ENCODE data around the gene ST6GALNAC3. TPM values are rescaled to one million over a fixed set of nuclear protein-coding genes. Genes with fewer than 3 reads are reported as not detected.

The ST6GALNAC3 gene
- total RNA-seq, 1 experiment from 2014 or later = 2.2 TPM

DNA sequence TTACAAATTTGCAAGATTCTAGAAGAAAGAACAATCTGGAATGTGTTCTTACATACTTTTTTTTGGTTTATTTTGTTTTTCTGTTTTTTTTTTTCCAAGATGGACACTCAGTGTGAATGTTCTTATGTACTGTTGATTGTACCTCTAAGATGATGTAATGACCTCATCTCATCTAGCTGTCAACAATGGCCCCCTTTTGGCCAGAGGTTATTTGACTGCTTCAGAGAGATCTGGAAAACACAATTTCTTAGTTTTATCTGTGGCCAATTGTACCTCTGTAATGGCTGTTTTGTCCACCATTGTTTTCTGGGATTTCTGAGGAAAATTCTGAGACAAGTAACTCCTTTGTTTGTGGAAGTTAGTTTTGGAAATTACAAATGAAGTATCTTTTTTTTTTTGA, 38.9 kb downstream of the ST6GALNAC3 start:
- POLR2A ChIA-PET = no interaction called here

GRCh38 chr1:76115171-76115570, 40.6 kb downstream of the ST6GALNAC3 start:
- intact Hi-C loops (cut with micrococcal nuclease) = no loop called here
- H3K27me3 ChIP-seq (ENCODE audit: insufficient read depth, low read length) = no peaks in the 10 kb centered on the region
- TF ChIP-seq JUND (IDR thresholded peaks at IDR 0.05) (no peak), YY1 (IDR thresholded peaks at IDR 0.05; ENCODE audit: extremely low read depth, insufficient replicate concordance, low read depth, low read length) (no peak), CBX3 (IDR thresholded peaks at IDR 0.05; ENCODE audit: low read depth) (no peak), ZNF274 (IDR thresholded peaks at IDR 0.05; ENCODE audit: low read depth, low read length) (no peak), ZFX (IDR thresholded peaks at IDR 0.05) (no peak), EZH2phosphoT487 (IDR thresholded peaks at IDR 0.05; ENCODE audit: borderline replicate concordance) (no peak), SRF (IDR thresholded peaks at IDR 0.05; ENCODE audit: low read depth) (no peak), TCF7L2 (IDR thresholded peaks at IDR 0.05; ENCODE audit: borderline replicate concordance, extremely low read depth, insufficient read depth, insufficient read length) (no peak), EGR1 (IDR thresholded peaks at IDR 0.05; ENCODE audit: low read depth) (no peak), POLR2AphosphoS5 (IDR thresholded peaks at IDR 0.05; ENCODE audit: low read depth, low read length) (no peak), REST (IDR thresholded peaks at IDR 0.05; ENCODE audit: low read depth) (no peak), POLR2A (IDR thresholded peaks at IDR 0.05; ENCODE audit: borderline replicate concordance, extremely low read depth, insufficient read depth, insufficient read length) (no peak), CEBPB (IDR thresholded peaks at IDR 0.05; ENCODE audit: low read depth) (no peak), ELF1 (IDR thresholded peaks at IDR 0.05; ENCODE audit: borderline replicate concordance, low read depth) (no peak)
- TF ChIP-seq, protein P1, sequence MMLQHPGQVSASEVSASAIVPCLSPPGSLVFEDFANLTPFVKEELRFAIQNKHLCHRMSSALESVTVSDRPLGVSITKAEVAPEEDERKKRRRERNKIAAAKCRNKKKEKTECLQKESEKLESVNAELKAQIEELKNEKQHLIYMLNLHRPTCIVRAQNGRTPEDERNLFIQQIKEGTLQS (IDR thresholded peaks at IDR 0.05) = no peak
- no peaks in the 10 kb centered on the region for H3K9me3 ChIP-seq (ENCODE audit: control insufficient read depth in 1 of 2, insufficient read depth in 1 of 2, low read depth in 1 of 2, low read length in 2 of 2)
- H4K20me1 ChIP-seq (ENCODE audit: insufficient read depth) = no peaks in the 10 kb centered on the region
- CTCF ChIA-PET = no interaction called here
- H3K79me2 ChIP-seq (ENCODE audit: insufficient read depth, low read length) = no peaks in the 10 kb centered on the region
- no peak overlapping the region for H2AFZ ChIP-seq (ENCODE audit: low read depth, low read length, poor library complexity, severe bottlenecking)
- RAD21 ChIA-PET (ENCODE audit: low non-redundant PET in 1 of 2, low total read pairs in 2 of 2, uncharacterized antibody in 2 of 2, unreplicated experiment in 2 of 2) = no interaction called here
- no peak for DNase-seq (ENCODE audit: low read depth, low spot score)
- ATAC-seq = no peak
- H3K9me2 ChIP-seq (ENCODE audit: insufficient read depth) = no peaks in the 10 kb centered on the region
- no TSS peak for BruUV-seq (replicated peaks)
- no peak overlapping the region for H3K4me3 ChIP-seq (replicated peaks in 1 of 2; ENCODE audit: low read depth in 1 of 2, low read length in 2 of 2)
- POLR2A ChIA-PET = no interaction called here
- H3K36me3 ChIP-seq (ENCODE audit: control insufficient read depth in 1 of 2, insufficient read depth in 2 of 2, low read length in 2 of 2) = no peaks in the 10 kb centered on the region
- H3K9ac ChIP-seq (ENCODE audit: low read length) = no peak overlapping the region
- H3K27ac ChIP-seq (ENCODE audit: low read depth, low read length) = no peak overlapping the region
- H3K4me1 ChIP-seq (ENCODE audit: control insufficient read depth in 1 of 2, insufficient read depth in 2 of 2, low read length in 2 of 2) = no peaks in the 10 kb centered on the region
- H3K4me2 ChIP-seq (ENCODE audit: low read length) = no peak overlapping the region

More for the DNA sequence above, 38.9 kb downstream of the ST6GALNAC3 start:
- ATAC-seq = no peak
- H3K9ac ChIP-seq (ENCODE audit: low read length) = no peak overlapping the region
- no peaks in the 10 kb centered on the region for H3K27me3 ChIP-seq (ENCODE audit: insufficient read depth, low read length)
- ChIA-PET CTCF (no interaction called here), RAD21 (ENCODE audit: low non-redundant PET in 1 of 2, low total read pairs in 2 of 2, uncharacterized antibody in 2 of 2, unreplicated experiment in 2 of 2) (no interaction called here)
- H3K4me1 ChIP-seq (ENCODE audit: control insufficient read depth in 1 of 2, insufficient read depth in 2 of 2, low read length in 2 of 2) = no peaks in the 10 kb centered on the region
- no peak overlapping the region for H3K4me2 ChIP-seq (ENCODE audit: low read length)
- intact Hi-C loops (cut with micrococcal nuclease) = no loop called here
- H3K4me3 ChIP-seq (replicated peaks in 1 of 2; ENCODE audit: low read depth in 1 of 2, low read length in 2 of 2) = no peak overlapping the region
- no peak overlapping the region for H2AFZ ChIP-seq (ENCODE audit: low read depth, low read length, poor library complexity, severe bottlenecking)
- H3K9me3 ChIP-seq (ENCODE audit: control insufficient read depth in 1 of 2, insufficient read depth in 1 of 2, low read depth in 1 of 2, low read length in 2 of 2) = no peaks in the 10 kb centered on the region
- no TSS peak for BruUV-seq (replicated peaks)
- H4K20me1 ChIP-seq (ENCODE audit: insufficient read depth) = no peaks in the 10 kb centered on the region
- no peak overlapping the region for H3K27ac ChIP-seq (ENCODE audit: low read depth, low read length)
- no peaks in the 10 kb centered on the region for H3K36me3 ChIP-seq (ENCODE audit: control insufficient read depth in 1 of 2, insufficient read depth in 2 of 2, low read length in 2 of 2)
- TF ChIP-seq CEBPB (IDR thresholded peaks at IDR 0.05; ENCODE audit: low read depth) (no peak), ELF1 (IDR thresholded peaks at IDR 0.05; ENCODE audit: borderline replicate concordance, low read depth) (no peak), EZH2 (IDR thresholded peaks at IDR 0.05) (no peak)
- H3K79me2 ChIP-seq (ENCODE audit: insufficient read depth, low read length) = no peaks in the 10 kb centered on the region
- no peak for DNase-seq (ENCODE audit: low read depth, low spot score)
- no peaks in the 10 kb centered on the region for H3K9me2 ChIP-seq (ENCODE audit: insufficient read depth)

Measured in HCT116 (cell line).